Mucosa of rectum (tissue), 2 donors: ENCODE data around the gene SPR.

Source experiments
- H3K27ac ChIP-seq, 2 donors: one replicate each; pipeline ENCODE4 v1.7.0; 2013; ENCODE audit warnings: inconsistent platforms in 2 of 2, low read depth in 2 of 2, low read length in 2 of 2
- H3K27me3 ChIP-seq, 2 donors: one replicate each; pipeline ENCODE4 v1.7.0; 2013; ENCODE audit warnings: low read length in 2 of 2; ENCODE audit not compliant: control insufficient read depth in 2 of 2, insufficient read depth in 2 of 2
- H3K36me3 ChIP-seq, 2 donors: one replicate each; pipeline ENCODE4 v1.7.0; 2013; ENCODE audit warnings: low read length in 2 of 2; ENCODE audit not compliant: control insufficient read depth in 2 of 2, insufficient read depth in 2 of 2
- H3K4me1 ChIP-seq, 2 donors: one replicate each; pipeline ENCODE4 v1.7.0; 2013; ENCODE audit warnings: low read length in 2 of 2, mild to moderate bottlenecking in 1 of 2; ENCODE audit not compliant: control insufficient read depth in 2 of 2, insufficient read depth in 2 of 2
- H3K4me3 ChIP-seq, 2 donors: one replicate each; pipeline ENCODE4 v1.7.0; 2013; ENCODE audit warnings: low read length in 2 of 2
- H3K9ac ChIP-seq, 2 donors: one replicate each; pipeline ENCODE4 v1.7.0; 2013; ENCODE audit warnings: low read length in 2 of 2, low read depth in 1 of 2, mild to moderate bottlenecking in 1 of 2
- H3K9me3 ChIP-seq, 2 donors: one replicate each; pipeline ENCODE4 v1.7.0; 2013; ENCODE audit warnings: low read length in 2 of 2; ENCODE audit not compliant: control insufficient read depth in 2 of 2
- donor health status: healthy.
- donor health status: Normal muscosa, but diverticular disease.

The SPR gene

GRCh38 chr2:72931280-72931910, 44.2 kb downstream of the SPR start:
- Histone ChIP-seq H3K4me1 (peaks cover 4 to 12% of the 10 kb centered on the region in 2 donors), H3K27me3 (peaks cover 32 to 43% of the 10 kb centered on the region in 2 donors), H3K36me3 (no peaks in the 10 kb centered on the region), H3K27ac (no peak overlapping the region), H3K9me3 (no peaks in the 10 kb centered on the region), H3K9ac (no peak overlapping the region), H3K4me3 (no peak overlapping the region)

DNA sequence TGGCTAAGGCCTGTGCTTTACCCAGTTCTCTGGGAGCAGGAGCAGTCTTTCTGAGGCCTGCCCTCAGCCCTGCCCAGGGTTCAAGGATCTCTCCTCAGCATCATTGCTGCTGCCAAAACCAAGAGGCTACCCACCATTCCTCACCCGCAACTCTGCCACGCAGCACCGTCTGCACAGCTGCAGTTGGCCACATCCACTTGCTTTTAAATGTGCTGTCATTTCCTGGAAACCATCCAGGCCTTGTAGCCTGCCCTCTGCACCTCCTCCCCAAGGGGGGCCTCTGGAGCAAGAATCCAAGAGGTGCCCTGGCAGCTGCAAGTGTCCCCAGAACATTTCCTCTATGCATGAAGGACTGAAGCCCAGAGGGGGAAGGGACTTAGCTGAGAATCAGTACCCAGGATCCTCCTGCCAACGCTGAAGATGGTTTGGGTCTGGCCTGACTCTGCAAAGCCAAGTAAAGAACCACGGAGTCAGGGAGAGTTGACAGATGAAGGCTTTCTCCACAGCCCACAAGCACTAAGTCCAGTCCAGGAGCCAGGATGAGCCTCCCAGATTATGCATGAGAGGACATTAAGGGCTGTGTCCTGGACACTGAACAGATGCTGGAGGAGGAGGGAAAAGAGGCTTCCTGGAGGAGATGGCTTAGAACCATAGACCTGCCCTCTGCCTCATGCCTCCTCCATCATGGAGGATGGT, 45.0 kb downstream of the SPR start:
- H3K9ac ChIP-seq: no peak overlapping the region
- H3K36me3 ChIP-seq: no peaks in the 10 kb centered on the region
- no peak overlapping the region for H3K27ac ChIP-seq
- H3K4me1 ChIP-seq: peaks cover 4 to 12% of the 10 kb centered on the region in 2 donors
- H3K4me3 ChIP-seq: no peak overlapping the region
- peaks cover 24 to 35% of the 10 kb centered on the region in 2 donors for H3K27me3 ChIP-seq
- no peaks in the 10 kb centered on the region for H3K9me3 ChIP-seq

- Histone ChIP-seq H3K36me3 (no peaks in the 10 kb centered on the region), H3K4me1 (peaks cover 4 to 12% of the 10 kb centered on the region in 2 donors), H3K27me3 (peaks cover 18 to 29% of the 10 kb centered on the region in 2 donors), H3K9me3 (no peaks in the 10 kb centered on the region), H3K9ac (no peak overlapping the region), H3K4me3 (no peak overlapping the region), H3K27ac (no peak overlapping the region)
These were observed 45.6 kb downstream of the SPR start for GRCh38 chr2:72932805-72933204.

- no peak overlapping the region for H3K9ac ChIP-seq
- no peaks in the 10 kb centered on the region for H3K9me3 ChIP-seq
- no peaks in the 10 kb centered on the region for H3K36me3 ChIP-seq
- peaks cover 4 to 12% of the 10 kb centered on the region in 2 donors for H3K4me1 ChIP-seq
- H3K27me3 ChIP-seq: peaks cover 14 to 25% of the 10 kb centered on the region in 2 donors
- H3K27ac ChIP-seq: no peak overlapping the region
- no peak overlapping the region for H3K4me3 ChIP-seq
These were observed 46.0 kb downstream of the SPR start for GRCh38 chr2:72933207-72933606.

DNA sequence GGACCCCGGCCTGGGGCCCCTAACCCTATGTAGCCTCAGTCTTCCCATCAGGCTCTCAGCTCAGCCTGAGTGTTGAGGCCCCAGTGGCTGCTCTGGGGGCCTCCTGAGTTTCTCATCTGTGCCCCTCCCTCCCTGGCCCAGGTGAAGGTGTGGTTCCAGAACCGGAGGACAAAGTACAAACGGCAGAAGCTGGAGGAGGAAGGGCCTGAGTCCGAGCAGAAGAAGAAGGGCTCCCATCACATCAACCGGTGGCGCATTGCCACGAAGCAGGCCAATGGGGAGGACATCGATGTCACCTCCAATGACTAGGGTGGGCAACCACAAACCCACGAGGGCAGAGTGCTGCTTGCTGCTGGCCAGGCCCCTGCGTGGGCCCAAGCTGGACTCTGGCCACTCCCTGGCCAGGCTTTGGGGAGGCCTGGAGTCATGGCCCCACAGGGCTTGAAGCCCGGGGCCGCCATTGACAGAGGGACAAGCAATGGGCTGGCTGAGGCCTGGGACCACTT, 46.5 kb downstream of the SPR start:
- H3K27ac ChIP-seq: no peak overlapping the region
- peaks cover 9 to 20% of the 10 kb centered on the region in 2 donors for H3K27me3 ChIP-seq
- no peak overlapping the region for H3K4me3 ChIP-seq
- H3K4me1 ChIP-seq: peaks cover 4 to 12% of the 10 kb centered on the region in 2 donors
- no peaks in the 10 kb centered on the region for H3K36me3 ChIP-seq
- no peaks in the 10 kb centered on the region for H3K9me3 ChIP-seq
- H3K9ac ChIP-seq: no peak overlapping the region

- H3K4me1 ChIP-seq: peaks cover 4 to 12% of the 10 kb centered on the region in 2 donors
- peaks cover 4 to 13% of the 10 kb centered on the region in 2 donors for H3K27me3 ChIP-seq
- no peak overlapping the region for H3K9ac ChIP-seq
- no peak overlapping the region for H3K27ac ChIP-seq
- no peaks in the 10 kb centered on the region for H3K9me3 ChIP-seq
- no peaks in the 10 kb centered on the region for H3K36me3 ChIP-seq
- no peak overlapping the region for H3K4me3 ChIP-seq
These were observed 47.7 kb downstream of the SPR start for GRCh38 chr2:72934683-72935610.

DNA sequence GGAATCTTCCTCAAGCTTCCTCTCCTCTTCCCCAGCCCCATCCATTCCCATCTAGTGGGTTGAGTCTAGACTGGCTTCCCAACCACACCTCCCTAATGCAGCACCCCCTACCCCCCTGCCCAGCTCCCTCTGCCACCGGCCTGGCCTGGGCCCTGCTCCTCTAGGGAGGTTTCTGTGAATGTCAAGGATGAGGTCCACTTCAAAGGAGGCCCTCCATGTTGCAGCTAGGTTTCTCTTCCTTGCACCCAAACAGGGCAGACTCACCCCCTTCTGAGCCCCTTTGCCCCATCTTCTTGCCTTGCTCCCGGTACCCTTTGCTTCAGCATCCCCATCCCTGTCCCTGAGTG, 48.4 kb downstream of the SPR start:
- Histone ChIP-seq H3K27me3 (peaks cover 0 to 8% of the 10 kb centered on the region in 2 donors), H3K9me3 (no peaks in the 10 kb centered on the region), H3K4me3 (no peak overlapping the region), H3K36me3 (no peaks in the 10 kb centered on the region), H3K4me1 (peaks cover 4 to 12% of the 10 kb centered on the region in 2 donors), H3K27ac (no peak overlapping the region), H3K9ac (no peak overlapping the region)

DNA sequence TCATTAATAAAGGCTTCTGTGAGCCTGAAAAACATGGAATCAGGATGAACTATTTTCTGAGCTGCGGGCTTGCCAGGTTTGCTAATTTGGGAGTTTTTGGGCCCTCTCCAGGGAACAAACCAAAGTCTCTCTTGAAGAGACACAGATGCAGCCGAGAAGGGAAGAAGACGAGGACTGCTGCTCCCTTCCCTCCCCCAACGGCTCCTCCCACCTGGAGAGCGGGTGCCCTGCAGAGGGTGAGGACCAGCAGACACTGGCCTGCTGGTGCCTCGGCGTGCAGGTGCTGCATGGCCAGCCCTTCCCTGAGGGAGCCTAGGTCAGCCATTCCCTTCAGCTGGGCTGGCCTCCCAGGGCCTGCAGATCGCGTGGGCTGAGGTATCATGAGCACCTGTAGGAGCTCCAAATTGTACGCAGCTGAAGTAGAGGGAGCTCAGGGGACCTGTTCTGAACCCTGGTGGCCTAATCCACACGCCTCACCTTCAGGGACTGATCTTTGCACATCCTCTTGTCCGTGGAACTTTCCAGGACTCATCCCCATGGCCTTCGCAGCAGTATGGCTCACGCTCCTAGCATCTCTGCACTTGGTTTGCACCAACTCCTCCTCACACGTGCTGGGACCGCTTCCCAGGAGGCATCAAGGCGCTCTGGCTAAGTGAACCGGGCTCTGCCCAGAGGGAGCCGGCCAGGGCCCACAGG, 49.6 kb downstream of the SPR start:
- Histone ChIP-seq H3K27ac (no peak overlapping the region), H3K9me3 (no peaks in the 10 kb centered on the region), H3K27me3 (peaks cover 0 to 8% of the 10 kb centered on the region in 2 donors), H3K36me3 (no peaks in the 10 kb centered on the region), H3K9ac (no peak overlapping the region), H3K4me3 (no peak overlapping the region), H3K4me1 (peaks cover 4 to 12% of the 10 kb centered on the region in 2 donors)

DNA sequence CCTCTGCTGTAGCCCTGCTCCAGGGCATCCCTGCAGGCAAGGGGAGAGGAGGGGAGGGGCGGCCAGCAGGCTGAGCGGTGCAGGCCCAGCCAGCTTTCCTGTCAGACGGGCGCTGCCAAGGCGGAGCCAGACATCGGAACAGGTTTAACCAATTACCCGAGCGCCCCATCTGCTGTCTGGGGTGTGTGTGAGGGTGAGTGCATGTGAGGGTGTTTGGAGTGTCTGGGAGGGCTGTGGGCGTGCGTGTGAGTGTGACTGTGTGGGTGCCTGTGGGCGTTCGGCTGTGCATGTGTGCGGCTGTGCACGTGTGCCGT, 50.1 kb downstream of the SPR start:
- no peak overlapping the region for H3K9ac ChIP-seq
- no peaks in the 10 kb centered on the region for H3K36me3 ChIP-seq
- peaks cover 4 to 12% of the 10 kb centered on the region in 2 donors for H3K4me1 ChIP-seq
- H3K9me3 ChIP-seq: no peaks in the 10 kb centered on the region
- H3K27me3 ChIP-seq: peaks cover 0 to 8% of the 10 kb centered on the region in 2 donors
- no peak overlapping the region for H3K27ac ChIP-seq
- H3K4me3 ChIP-seq: no peak overlapping the region
